Thyroid gland (tissue), 4 donors: ENCODE data around the gene CACNA1S.

Source experiments
- POLR2A ChIP-seq, 2 donors: fragments of 450-650 bp; IDR thresholded peaks; one replicate each; pipeline ENCODE4 v1.6.1; 2017; ENCODE audit warnings: antibody characterized with exemption in 2 of 2, mild to moderate bottlenecking in 2 of 2, moderate library complexity in 1 of 2
- TF ChIP-seq, protein P1 (sequence below), 6 experiments: fragments of 200-600 bp in 3 of 6; fragments of 450-650 bp in 3 of 6; sonication (generic) in 3 of 6; IDR thresholded peaks; one replicate each; pipeline ENCODE4 v1.5.1; 2016 to 2019; ENCODE audit warnings: antibody characterized with exemption in 6 of 6, mild to moderate bottlenecking in 2 of 6, inconsistent platforms in 1 of 6, moderate library complexity in 1 of 6

DNA sequence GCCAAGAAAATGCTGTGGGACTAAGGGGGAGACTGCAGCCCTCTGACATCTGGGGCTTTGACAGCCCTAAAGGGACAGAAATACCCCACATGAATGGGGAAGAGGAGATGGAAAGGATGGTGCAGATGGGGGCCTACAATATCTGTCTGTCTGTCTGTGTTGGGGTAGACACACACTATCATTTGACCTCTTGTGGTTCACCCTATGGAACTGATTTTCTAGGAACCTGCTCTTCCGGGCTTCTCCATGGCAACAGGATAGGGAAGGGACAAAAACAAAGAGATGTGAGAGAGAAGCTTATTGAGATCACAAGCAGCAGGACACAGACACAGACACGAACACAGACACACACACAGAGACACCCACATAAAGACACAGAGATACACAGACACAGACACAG is 105.8 kb downstream of the CACNA1S start:
- TF ChIP-seq, protein P1, sequence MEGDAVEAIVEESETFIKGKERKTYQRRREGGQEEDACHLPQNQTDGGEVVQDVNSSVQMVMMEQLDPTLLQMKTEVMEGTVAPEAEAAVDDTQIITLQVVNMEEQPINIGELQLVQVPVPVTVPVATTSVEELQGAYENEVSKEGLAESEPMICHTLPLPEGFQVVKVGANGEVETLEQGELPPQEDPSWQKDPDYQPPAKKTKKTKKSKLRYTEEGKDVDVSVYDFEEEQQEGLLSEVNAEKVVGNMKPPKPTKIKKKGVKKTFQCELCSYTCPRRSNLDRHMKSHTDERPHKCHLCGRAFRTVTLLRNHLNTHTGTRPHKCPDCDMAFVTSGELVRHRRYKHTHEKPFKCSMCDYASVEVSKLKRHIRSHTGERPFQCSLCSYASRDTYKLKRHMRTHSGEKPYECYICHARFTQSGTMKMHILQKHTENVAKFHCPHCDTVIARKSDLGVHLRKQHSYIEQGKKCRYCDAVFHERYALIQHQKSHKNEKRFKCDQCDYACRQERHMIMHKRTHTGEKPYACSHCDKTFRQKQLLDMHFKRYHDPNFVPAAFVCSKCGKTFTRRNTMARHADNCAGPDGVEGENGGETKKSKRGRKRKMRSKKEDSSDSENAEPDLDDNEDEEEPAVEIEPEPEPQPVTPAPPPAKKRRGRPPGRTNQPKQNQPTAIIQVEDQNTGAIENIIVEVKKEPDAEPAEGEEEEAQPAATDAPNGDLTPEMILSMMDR (IDR thresholded peaks at IDR 0.05): no peak
- no peak for TF ChIP-seq POLR2A (IDR thresholded peaks at IDR 0.05)
